Thymus (tissue), 11 donors: ENCODE results near the gene CHM. TPM values are rescaled to one million over a fixed set of nuclear protein-coding genes. Genes with fewer than 3 reads are reported as not detected.
"Not testable (repeated sequence)": the region's sequence is repeated elsewhere in the genome, so short reads cannot be mapped to it uniquely, and the experiment has no call there.

Source experiments
- DNase-seq, 9 donors: peaks; one replicate each; pipeline ENCODE4 v3.0.0-alpha.2; 2013; ENCODE audit warnings: low spot score in 9 of 9, low read depth in 6 of 9, missing footprints in 1 of 9
- H3K27ac ChIP-seq, 2 donors: one replicate each; pipeline ENCODE4 v1.5.1; 2013; ENCODE audit warnings: control low read depth in 1 of 2, low read depth in 1 of 2, low read length in 1 of 2, mild to moderate bottlenecking in 1 of 2, moderate library complexity in 1 of 2
- H3K27me3 ChIP-seq, 2 donors: one replicate each; pipeline ENCODE4 v1.5.1; 2013; ENCODE audit warnings: low read length in 1 of 2; ENCODE audit not compliant: control insufficient read depth in 2 of 2, insufficient read depth in 1 of 2
- H3K36me3 ChIP-seq, 2 donors: one replicate each; pipeline ENCODE4 v1.5.1; 2013; ENCODE audit warnings: low read length in 1 of 2, mild to moderate bottlenecking in 1 of 2, moderate library complexity in 1 of 2; ENCODE audit not compliant: control insufficient read depth in 2 of 2, insufficient read depth in 2 of 2
- H3K4me1 ChIP-seq, 2 donors: one replicate each; pipeline ENCODE4 v1.5.1; 2013; ENCODE audit warnings: low read length in 2 of 2; ENCODE audit not compliant: control insufficient read depth in 2 of 2, insufficient read depth in 2 of 2
- H3K4me3 ChIP-seq, 2 donors: one replicate each; pipeline ENCODE4 v1.5.1; 2013; ENCODE audit warnings: low read length in 2 of 2, control low read depth in 1 of 2, mild to moderate bottlenecking in 1 of 2
- H3K9me3 ChIP-seq, 2 donors: one replicate each; pipeline ENCODE4 v1.5.1; 2013; ENCODE audit warnings: low read length in 1 of 2, mild to moderate bottlenecking in 1 of 2; ENCODE audit not compliant: control insufficient read depth in 2 of 2, insufficient read depth in 1 of 2
- WGBS: extraction: QIAGEN DNeasy Blood & Tissue Kit; methylation state at CpG from one replicate; pipeline ENCODE4 v1.1.7; 2013; 5-methylcytosine and 5-hydroxymethylcytosine counted together
- polyA plus RNA-seq: library from polyadenylated mRNA; stranded (reverse); fragments of 200-250 nt; gene quantifications from one replicate; pipeline ENCODE4 v1.2.3, GENCODE V29; 2013
- total RNA-seq: library from RNA; stranded (reverse); fragments of 120-200 nt; gene quantifications from one replicate; pipeline ENCODE4 v1.2.4, GENCODE V29; 2013
- donor health status: healthy.

CHM gene
- total and polyA plus RNA-seq, 2 donors: 14.4 to 20.2 TPM

- peaks cover 0 to 2% of the 10 kb centered on the region in 2 donors for H3K36me3 ChIP-seq
- no peak overlapping the region for H3K27ac ChIP-seq
- H3K4me1 ChIP-seq: no peaks in the 10 kb centered on the region
- DNase-seq: no peak
- H3K27me3 ChIP-seq: no peaks in the 10 kb centered on the region
- peaks cover 0 to 2% of the 10 kb centered on the region in 2 donors for H3K9me3 ChIP-seq
- 97% methylated on average over 1 of the region's 1 CpG for WGBS
- no peak overlapping the region for H3K4me3 ChIP-seq
Observed at GRCh38 chrX:86012188-86012587, 35.2 kb downstream of the CHM start.

GRCh38 chrX:86009803-86010202, 37.6 kb downstream of the CHM start:
- not testable (repeated sequence) for DNase-seq, H3K36me3 ChIP-seq, H3K4me3 ChIP-seq, H3K4me1 ChIP-seq, H3K9me3 ChIP-seq, H3K27ac ChIP-seq, H3K27me3 ChIP-seq
- WGBS: 100% methylated on average over 1 of the region's 1 CpG

- not testable (repeated sequence) for H3K27ac ChIP-seq, H3K27me3 ChIP-seq, H3K4me3 ChIP-seq, H3K9me3 ChIP-seq, H3K4me1 ChIP-seq, H3K36me3 ChIP-seq, DNase-seq
- 96% methylated on average over 3 of the region's 4 CpGs for WGBS
Observed at GRCh38 chrX:86007891-86008290, 39.5 kb downstream of the CHM start.

GRCh38 chrX:86002076-86002896, 45.1 kb downstream of the CHM start:
- 73% methylated on average over 12 of the region's 12 CpGs for WGBS
- no peaks in the 10 kb centered on the region for H3K27me3 ChIP-seq
- H3K9me3 ChIP-seq: no peaks in the 10 kb centered on the region
- H3K4me3 ChIP-seq: no peak overlapping the region
- H3K4me1 ChIP-seq: no peaks in the 10 kb centered on the region
- no peaks in the 10 kb centered on the region for H3K36me3 ChIP-seq
- DNase-seq: peak in 1 of 9 donors; percentile 1
- H3K27ac ChIP-seq: no peak overlapping the region

GRCh38 chrX:85998954-85999353, 48.4 kb downstream of the CHM start:
- Histone ChIP-seq H3K4me1 (no peaks in the 10 kb centered on the region), H3K36me3 (no peaks in the 10 kb centered on the region), H3K27ac (no peak overlapping the region), H3K4me3 (no peak overlapping the region), H3K27me3 (no peaks in the 10 kb centered on the region), H3K9me3 (no peaks in the 10 kb centered on the region)
- no peak for DNase-seq

- Histone ChIP-seq H3K36me3 (no peaks in the 10 kb centered on the region), H3K27ac (no peak overlapping the region), H3K27me3 (no peaks in the 10 kb centered on the region), H3K4me1 (no peaks in the 10 kb centered on the region), H3K4me3 (no peak overlapping the region), H3K9me3 (no peaks in the 10 kb centered on the region)
- DNase-seq: no peak
Observed at GRCh38 chrX:85996555-85996954, 50.8 kb downstream of the CHM start.

GRCh38 chrX:85995641-85996040, 51.7 kb downstream of the CHM start:
- Histone ChIP-seq H3K36me3 (no peaks in the 10 kb centered on the region), H3K27me3 (no peaks in the 10 kb centered on the region), H3K27ac (no peak overlapping the region), H3K4me3 (no peak overlapping the region), H3K4me1 (no peaks in the 10 kb centered on the region), H3K9me3 (no peaks in the 10 kb centered on the region)
- WGBS: 98% methylated on average over 1 of the region's 1 CpG
- no peak for DNase-seq

GRCh38 chrX:85994797-85995196, 52.6 kb downstream of the CHM start:
- H3K4me3 ChIP-seq: no peak overlapping the region
- no peaks in the 10 kb centered on the region for H3K4me1 ChIP-seq
- no peaks in the 10 kb centered on the region for H3K36me3 ChIP-seq
- H3K9me3 ChIP-seq: no peaks in the 10 kb centered on the region
- DNase-seq: no peak
- no peak overlapping the region for H3K27ac ChIP-seq
- WGBS: 98% methylated on average over 1 of the region's 1 CpG
- H3K27me3 ChIP-seq: no peaks in the 10 kb centered on the region

GRCh38 chrX:85994228-85994627, 53.1 kb downstream of the CHM start:
- no peak for DNase-seq
- H3K27me3 ChIP-seq: no peaks in the 10 kb centered on the region
- H3K4me1 ChIP-seq: no peaks in the 10 kb centered on the region
- H3K36me3 ChIP-seq: no peaks in the 10 kb centered on the region
- H3K9me3 ChIP-seq: no peaks in the 10 kb centered on the region
- no peak overlapping the region for H3K4me3 ChIP-seq
- H3K27ac ChIP-seq: no peak overlapping the region
- 98% methylated on average over 2 of the region's 2 CpGs for WGBS
